Sigmoid colon (tissue), 7 donors: ENCODE results near the gene SNX8. TPM values are rescaled to one million over a fixed set of nuclear protein-coding genes. Genes with fewer than 3 reads are reported as not detected.

Source experiments
- DNase-seq: peaks from one replicate; pipeline ENCODE4 v3.0.0-alpha.2; 2019
- H3K27ac ChIP-seq, 4 donors: fragments of 200-600 bp; sonication (generic); one replicate each; pipeline ENCODE4 v1.5.1; 2016 to 2019; ENCODE audit warnings: mild to moderate bottlenecking in 1 of 4
- H3K27me3 ChIP-seq, 3 donors: fragments of 200-600 bp; sonication (generic); one replicate each; pipeline ENCODE4 v1.5.1; 2019; ENCODE audit warnings: mild to moderate bottlenecking in 1 of 3
- H3K36me3 ChIP-seq, 4 donors: fragments of 200-600 bp; sonication (generic); one replicate each; pipeline ENCODE4 v1.5.1; 2016 to 2019
- H3K4me1 ChIP-seq, 4 donors: fragments of 200-600 bp; sonication (generic); one replicate each; pipeline ENCODE4 v1.5.1; 2017 to 2019
- H3K4me3 ChIP-seq, 4 donors: fragments of 200-600 bp; sonication (generic); one replicate each; pipeline ENCODE4 v1.5.1; 2017 to 2019; ENCODE audit warnings: mild to moderate bottlenecking in 2 of 4, moderate library complexity in 1 of 4
- H3K9me3 ChIP-seq, 4 donors: fragments of 200-600 bp in 3 of 4; sonication (generic) in 3 of 4; one replicate each; pipeline versions ENCODE4 v1.5.1 to v1.6.1; 2013 to 2019
- CTCF ChIP-seq, 4 experiments: fragments of 450-650 bp in 3 of 4; fragments of 200-600 bp in 1 of 4; IDR thresholded peaks; one replicate each; pipeline ENCODE4 v1.5.1; 2016 to 2019; ENCODE audit warnings: antibody characterized with exemption in 4 of 4, mild to moderate bottlenecking in 3 of 4, moderate library complexity in 2 of 4
- EP300 ChIP-seq, 4 donors: sonication (generic); formaldehyde crosslinking; IDR thresholded peaks; one replicate each; pipeline ENCODE4 v1.6.1; 2017; ENCODE audit warnings: antibody characterized with exemption in 4 of 4
- POLR2A ChIP-seq, 2 donors: fragments of 450-650 bp; IDR thresholded peaks; one replicate each; pipeline ENCODE4 v1.6.1; 2016; ENCODE audit warnings: antibody characterized with exemption in 2 of 2, mild to moderate bottlenecking in 2 of 2, moderate library complexity in 2 of 2
- POLR2AphosphoS5 ChIP-seq, 4 donors: sonication (generic); formaldehyde crosslinking; IDR thresholded peaks; one replicate each; pipeline ENCODE4 v1.6.1; 2017; ENCODE audit warnings: antibody characterized with exemption in 4 of 4
- WGBS, 2 donors: extraction: QIAGEN DNeasy Blood & Tissue Kit; methylation state at CpG; one replicate each; pipeline ENCODE4 v1.1.7; 2013; 5-methylcytosine and 5-hydroxymethylcytosine counted together
- intact Hi-C: fragments of 100-400 bp; cut with DNase I; formaldehyde crosslinking; loops from one replicate; pipeline ENCODE4 v1.15.1; 2023
- polyA plus RNA-seq, 3 donors: library from polyadenylated mRNA; stranded (reverse); fragments of 200-250 nt; gene quantifications; one replicate each; pipeline ENCODE4 v1.2.3, GENCODE V29; 2013
- total RNA-seq, 4 donors: library from RNA; depleted of rRNA; stranded (reverse); fragments of >200 nt; gene quantifications; one replicate each; pipeline ENCODE4 v1.1.0, GENCODE V29; 2016
- donor health status: healthy with polysubstance abuse.
- donor health status: Bipolar disorder and iron deficiency.
- donor health status: healthy.

The SNX8 gene
- total and polyA plus RNA-seq, 7 donors: 5.3 to 23.1 (median 10.2) TPM

- TF ChIP-seq EP300 (IDR thresholded peaks at IDR 0.05): no peak
- TF ChIP-seq CTCF (IDR thresholded peaks at IDR 0.05): no peak
- TF ChIP-seq POLR2AphosphoS5 (IDR thresholded peaks at IDR 0.05): no peak
- intact Hi-C loops: no loop called here
- no peaks in the 10 kb centered on the region for H3K9me3 ChIP-seq
- no peaks in the 10 kb centered on the region for H3K27me3 ChIP-seq
- peaks cover 0 to 84% (median 37%) of the 10 kb centered on the region in 4 donors for H3K36me3 ChIP-seq
- no peak overlapping the region for H3K4me3 ChIP-seq
- no peak for DNase-seq
- H3K27ac ChIP-seq: no peak overlapping the region
- 90 to 94% methylated on average over 13 of the region's 13 CpGs for WGBS, 2 donors
- H3K4me1 ChIP-seq: no peaks in the 10 kb centered on the region
Measured at GRCh38 chr7:2224491-2224928, 89.7 kb downstream of the SNX8 start.

GRCh38 chr7:2223321-2223720, 90.9 kb downstream of the SNX8 start:
- peaks cover 0 to 83% (median 36%) of the 10 kb centered on the region in 4 donors for H3K36me3 ChIP-seq
- DNase-seq: no peak
- H3K27me3 ChIP-seq: no peaks in the 10 kb centered on the region
- H3K4me3 ChIP-seq: no peak overlapping the region
- TF ChIP-seq POLR2AphosphoS5 (IDR thresholded peaks at IDR 0.05) (no peak), POLR2A (IDR thresholded peaks at IDR 0.05) (no peak), EP300 (IDR thresholded peaks at IDR 0.05) (no peak), CTCF (IDR thresholded peaks at IDR 0.05) (no peak)
- no peaks in the 10 kb centered on the region for H3K9me3 ChIP-seq
- no peak overlapping the region for H3K27ac ChIP-seq
- WGBS, 2 donors: 94 to 97% methylated on average over 17 of the region's 17 CpGs
- intact Hi-C loops: no loop called here
- no peaks in the 10 kb centered on the region for H3K4me1 ChIP-seq

GRCh38 chr7:2222516-2222915, 91.7 kb downstream of the SNX8 start:
- intact Hi-C loops: no loop called here
- 96 to 97% methylated on average over 22 of the region's 22 CpGs for WGBS, 2 donors

GRCh38 chr7:2220954-2221353, 93.3 kb downstream of the SNX8 start:
- H3K36me3 ChIP-seq: peaks cover 0 to 88% (median 35%) of the 10 kb centered on the region in 4 donors
- WGBS, 2 donors: 90 to 92% methylated on average over 17 of the region's 17 CpGs

More at GRCh38 chr7:2222516-2222915, 91.7 kb downstream of the SNX8 start:
- H3K27me3 ChIP-seq: no peaks in the 10 kb centered on the region
- H3K9me3 ChIP-seq: no peaks in the 10 kb centered on the region
- peaks cover 0 to 88% (median 36%) of the 10 kb centered on the region in 4 donors for H3K36me3 ChIP-seq
- no peak overlapping the region for H3K4me3 ChIP-seq
- no peak for DNase-seq
- H3K4me1 ChIP-seq: no peaks in the 10 kb centered on the region
- no peak overlapping the region for H3K27ac ChIP-seq
- TF ChIP-seq POLR2AphosphoS5 (IDR thresholded peaks at IDR 0.05) (no peak), EP300 (IDR thresholded peaks at IDR 0.05) (no peak), POLR2A (IDR thresholded peaks at IDR 0.05) (no peak), CTCF (IDR thresholded peaks at IDR 0.05) (no peak)

More at GRCh38 chr7:2220954-2221353, 93.3 kb downstream of the SNX8 start:
- TF ChIP-seq POLR2A (IDR thresholded peaks at IDR 0.05) (no peak), POLR2AphosphoS5 (IDR thresholded peaks at IDR 0.05) (no peak), CTCF (IDR thresholded peaks at IDR 0.05) (no peak), EP300 (IDR thresholded peaks at IDR 0.05) (no peak)
- no peaks in the 10 kb centered on the region for H3K27me3 ChIP-seq
- intact Hi-C loops: no loop called here
- H3K27ac ChIP-seq: no peak overlapping the region
- H3K9me3 ChIP-seq: no peaks in the 10 kb centered on the region
- H3K4me3 ChIP-seq: no peak overlapping the region
- DNase-seq: no peak
- no peaks in the 10 kb centered on the region for H3K4me1 ChIP-seq
